Measurements from ENCODE around the gene HES7. TPM values are rescaled to one million over a fixed set of nuclear protein-coding genes. Genes with fewer than 3 reads are reported as not detected.

Gene HES7
- total and polyA plus RNA-seq, 9 of the 15 experiments (the other 6 are each of a cell fraction or from before 2014, with no cell fraction given): 0.03 to 1.7 (median 0.14) TPM; not detected in 1

DNA sequence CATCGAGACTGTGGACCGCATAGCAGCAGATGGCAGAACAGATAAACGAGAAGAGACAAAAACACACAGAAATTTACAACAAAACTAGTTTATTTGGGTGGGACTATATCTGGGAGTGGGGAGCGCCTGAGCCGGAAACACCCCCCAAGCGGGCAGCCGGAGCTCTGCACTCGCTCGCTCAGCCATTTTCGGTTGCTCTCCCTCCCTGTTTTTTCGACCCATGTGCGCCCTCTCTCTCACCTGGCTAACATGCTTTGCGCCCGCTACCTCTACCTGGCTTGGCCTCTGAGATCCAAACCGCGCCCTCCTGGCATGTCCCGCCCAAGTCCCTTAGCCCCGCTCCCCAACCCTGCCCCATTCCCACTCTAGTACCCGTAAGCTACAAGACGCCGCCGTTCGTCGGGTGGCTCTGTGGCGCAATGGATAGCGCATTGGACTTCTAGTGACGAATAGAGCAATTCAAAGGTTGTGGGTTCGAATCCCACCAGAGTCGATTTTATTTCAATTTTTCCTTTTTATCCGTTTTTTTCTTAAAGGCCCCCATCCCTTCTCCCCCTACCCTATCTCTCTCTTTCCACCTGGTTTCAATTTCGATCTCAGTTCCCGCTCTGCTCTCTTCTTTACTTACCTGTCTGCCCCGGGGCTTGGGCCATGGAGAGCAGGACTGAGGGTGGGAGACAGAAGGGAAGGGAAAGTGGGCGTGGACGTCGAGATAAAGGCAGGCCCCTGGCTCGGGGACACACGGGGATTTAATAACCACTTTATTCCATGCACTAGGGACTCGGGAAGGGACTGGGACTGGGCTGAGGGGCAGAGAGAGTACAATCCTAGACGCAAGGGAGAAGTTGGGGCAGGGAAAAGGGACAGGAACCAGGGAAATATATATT is 3.1 kb downstream of the HES7 start (continued):
- TF ChIP-seq ZNF764 (CRISPR knock-in tag; IDR thresholded peaks at IDR 0.05; ENCODE audit: low read depth) (no peak), ESRRB (CRISPR knock-in tag; IDR thresholded peaks at IDR 0.05; ENCODE audit: borderline replicate concordance) (no peak), ZNF551 (CRISPR knock-in tag; IDR thresholded peaks at IDR 0.05) (no peak), PRMT5 (CRISPR knock-in tag; IDR thresholded peaks at IDR 0.05) (no peak), ZFP30 (CRISPR knock-in tag; IDR thresholded peaks at IDR 0.05; ENCODE audit: borderline replicate concordance) (no peak), CTCFL (IDR thresholded peaks at IDR 0.05; ENCODE audit: borderline replicate concordance, insufficient read depth, low read depth, low read length, poor library complexity, severe bottlenecking) (peak; percentile 28), ZFP91 (CRISPR knock-in tag; IDR thresholded peaks at IDR 0.05) (peak; percentile 20; the same call in 1 of the 2 replicates), ZC3H4 (CRISPR knock-in tag; IDR thresholded peaks at IDR 0.05; ENCODE audit: borderline replicate concordance) (no peak), ZNF655 (CRISPR knock-in tag; IDR thresholded peaks at IDR 0.05) (no peak), ZNF354B (CRISPR knock-in tag; IDR thresholded peaks at IDR 0.05) (no peak), ZBTB33 (CRISPR knock-in tag; IDR thresholded peaks at IDR 0.05) (no peak), ESRRA (IDR thresholded peaks at IDR 0.05; ENCODE audit: borderline replicate concordance, low read depth) (no peak), LEF1 (IDR thresholded peaks at IDR 0.05) (no peak)
- TF ChIP-seq, protein P1, sequence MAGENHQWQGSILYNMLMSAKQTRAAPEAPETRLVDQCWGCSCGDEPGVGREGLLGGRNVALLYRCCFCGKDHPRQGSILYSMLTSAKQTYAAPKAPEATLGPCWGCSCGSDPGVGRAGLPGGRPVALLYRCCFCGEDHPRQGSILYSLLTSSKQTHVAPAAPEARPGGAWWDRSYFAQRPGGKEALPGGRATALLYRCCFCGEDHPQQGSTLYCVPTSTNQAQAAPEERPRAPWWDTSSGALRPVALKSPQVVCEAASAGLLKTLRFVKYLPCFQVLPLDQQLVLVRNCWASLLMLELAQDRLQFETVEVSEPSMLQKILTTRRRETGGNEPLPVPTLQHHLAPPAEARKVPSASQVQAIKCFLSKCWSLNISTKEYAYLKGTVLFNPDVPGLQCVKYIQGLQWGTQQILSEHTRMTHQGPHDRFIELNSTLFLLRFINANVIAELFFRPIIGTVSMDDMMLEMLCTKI (IDR thresholded peaks at IDR 0.05; ENCODE audit: partially characterized antibody): no peak
- TF ChIP-seq, protein P2, sequence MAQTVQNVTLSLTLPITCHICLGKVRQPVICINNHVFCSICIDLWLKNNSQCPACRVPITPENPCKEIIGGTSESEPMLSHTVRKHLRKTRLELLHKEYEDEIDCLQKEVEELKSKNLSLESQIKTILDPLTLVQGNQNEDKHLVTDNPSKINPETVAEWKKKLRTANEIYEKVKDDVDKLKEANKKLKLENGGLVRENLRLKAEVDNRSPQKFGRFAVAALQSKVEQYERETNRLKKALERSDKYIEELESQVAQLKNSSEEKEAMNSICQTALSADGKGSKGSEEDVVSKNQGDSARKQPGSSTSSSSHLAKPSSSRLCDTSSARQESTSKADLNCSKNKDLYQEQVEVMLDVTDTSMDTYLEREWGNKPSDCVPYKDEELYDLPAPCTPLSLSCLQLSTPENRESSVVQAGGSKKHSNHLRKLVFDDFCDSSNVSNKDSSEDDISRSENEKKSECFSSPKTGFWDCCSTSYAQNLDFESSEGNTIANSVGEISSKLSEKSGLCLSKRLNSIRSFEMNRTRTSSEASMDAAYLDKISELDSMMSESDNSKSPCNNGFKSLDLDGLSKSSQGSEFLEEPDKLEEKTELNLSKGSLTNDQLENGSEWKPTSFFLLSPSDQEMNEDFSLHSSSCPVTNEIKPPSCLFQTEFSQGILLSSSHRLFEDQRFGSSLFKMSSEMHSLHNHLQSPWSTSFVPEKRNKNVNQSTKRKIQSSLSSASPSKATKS (CRISPR knock-in tag; IDR thresholded peaks at IDR 0.05): no peak

Data from K562 (cell line).